ENCODE results near the gene ATRNL1.

GRCh38 chr10:115047705-115048104 lies 45.5 kb upstream of the ATRNL1 start:
- TF ChIP-seq, protein P1, sequence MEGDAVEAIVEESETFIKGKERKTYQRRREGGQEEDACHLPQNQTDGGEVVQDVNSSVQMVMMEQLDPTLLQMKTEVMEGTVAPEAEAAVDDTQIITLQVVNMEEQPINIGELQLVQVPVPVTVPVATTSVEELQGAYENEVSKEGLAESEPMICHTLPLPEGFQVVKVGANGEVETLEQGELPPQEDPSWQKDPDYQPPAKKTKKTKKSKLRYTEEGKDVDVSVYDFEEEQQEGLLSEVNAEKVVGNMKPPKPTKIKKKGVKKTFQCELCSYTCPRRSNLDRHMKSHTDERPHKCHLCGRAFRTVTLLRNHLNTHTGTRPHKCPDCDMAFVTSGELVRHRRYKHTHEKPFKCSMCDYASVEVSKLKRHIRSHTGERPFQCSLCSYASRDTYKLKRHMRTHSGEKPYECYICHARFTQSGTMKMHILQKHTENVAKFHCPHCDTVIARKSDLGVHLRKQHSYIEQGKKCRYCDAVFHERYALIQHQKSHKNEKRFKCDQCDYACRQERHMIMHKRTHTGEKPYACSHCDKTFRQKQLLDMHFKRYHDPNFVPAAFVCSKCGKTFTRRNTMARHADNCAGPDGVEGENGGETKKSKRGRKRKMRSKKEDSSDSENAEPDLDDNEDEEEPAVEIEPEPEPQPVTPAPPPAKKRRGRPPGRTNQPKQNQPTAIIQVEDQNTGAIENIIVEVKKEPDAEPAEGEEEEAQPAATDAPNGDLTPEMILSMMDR (IDR thresholded peaks at IDR 0.05 in 8 of 11, conservative IDR thresholded peaks at IDR 0.05 in 3 of 11) = no peak
- no peak for TF ChIP-seq POLR2AphosphoS5 (IDR thresholded peaks at IDR 0.05)
